GM12878 (cell line): Measurements from ENCODE around the gene PPIE. TPM values are rescaled to one million over a fixed set of nuclear protein-coding genes. Genes with fewer than 3 reads are reported as not detected.
"Not testable (repeated sequence)": the region's sequence is repeated elsewhere in the genome, so short reads cannot be mapped to it uniquely, and the experiment has no call there.

Source experiments
- ATAC-seq: fragments of 200-7000 bp; cut with Tn5 transposase; 3 replicates; pipeline ENCODE4 v1.9.1; 2020; ENCODE audit warnings: mild to moderate bottlenecking, moderate library complexity
- BruUV-seq: library from RNA; stranded (reverse); fragments of 400-500 nt; replicated peaks from 2 replicates; lab custom pipeline; 2021; lab: Mats Ljungman, UMichigan
- CTCF ChIA-PET: fragments of 300-600 bp; sonication (Branson Sonifier 250); formaldehyde crosslinking; extraction: SDS; loops from one replicate; lab custom pipeline; 2021; ENCODE audit warnings: inconsistent platforms; lab: Yijun Ruan, JAX
- POLR2A ChIA-PET: fragments of 350-600 bp; formaldehyde crosslinking; extraction: SDS; loops from one replicate; lab custom pipeline; 2021; ENCODE audit warnings: inconsistent platforms; lab: Charles Lee
- RAD21 ChIA-PET: fragments of 300-600 bp; sonication (Branson Sonifier 250); formaldehyde crosslinking; loops from one replicate; lab custom pipeline; 2023; ENCODE audit warnings: antibody characterized with exemption; ENCODE audit not compliant: unreplicated experiment; lab: Charles Lee
- SMC1A ChIA-PET: fragments of 300-600 bp; sonication (Branson Sonifier 250); formaldehyde crosslinking; loops from one replicate; lab custom pipeline; 2023; ENCODE audit not compliant: unreplicated experiment, uncharacterized antibody; lab: Charles Lee
- DNase-seq: peaks from one replicate; pipeline ENCODE4 v3.0.0-alpha.2; 2011; ENCODE audit warnings: low read depth, low spot score
- FAIRE-seq: peaks from 3 replicates; lab custom pipeline; 2011; peaks lifted over from hg19 to GRCh38; lab: Jason Lieb, UNC
- H2AFZ ChIP-seq: 2 replicates; pipeline ENCODE4 v1.6.0; 2011; ENCODE audit warnings: low read depth, low read length, control low read depth; ENCODE audit not compliant: control insufficient read depth
- H3K27ac ChIP-seq: 2 replicates; pipeline ENCODE4 v1.5.1; 2011; ENCODE audit warnings: control low read depth; ENCODE audit not compliant: control insufficient read depth, insufficient read depth
- H3K27me3 ChIP-seq, 2 experiments: replicated peaks in 1 of 2; 2 replicates each; pipeline versions ENCODE4 v1.6.0 to v1.6.1; 2011; ENCODE audit warnings: low read length in 1 of 2; ENCODE audit not compliant: control insufficient read depth in 2 of 2, insufficient read depth in 2 of 2
- H3K36me3 ChIP-seq, 2 experiments: 2 replicates each; pipeline ENCODE4 v1.5.1; 2011; ENCODE audit warnings: low read length in 1 of 2; ENCODE audit not compliant: control insufficient read depth in 2 of 2, insufficient read depth in 2 of 2
- H3K4me1 ChIP-seq: 2 replicates; pipeline ENCODE4 v1.6.1; 2011; ENCODE audit warnings: mild to moderate bottlenecking, low read length, moderate library complexity, mixed read lengths; ENCODE audit not compliant: control insufficient read depth, insufficient read depth
- H3K4me2 ChIP-seq: 2 replicates; pipeline ENCODE4 v1.6.0; 2011; ENCODE audit warnings: control low read depth; ENCODE audit not compliant: control insufficient read depth, insufficient read depth
- H3K4me3 ChIP-seq: fragments of 200-600 bp; sonication (generic); 2 replicates; pipeline ENCODE4 v1.5.1; 2016
- H3K79me2 ChIP-seq: 2 replicates; pipeline ENCODE4 v1.6.0; 2011; ENCODE audit warnings: low read length; ENCODE audit not compliant: control insufficient read depth, insufficient read depth
- H3K9ac ChIP-seq: 2 replicates; pipeline ENCODE4 v1.8.0; 2011; ENCODE audit warnings: low read length, control low read depth, mixed read lengths; ENCODE audit not compliant: control insufficient read depth, insufficient read depth
- H3K9me3 ChIP-seq: replicated peaks from 3 replicates; pipeline ENCODE4 v1.5.1; 2011; ENCODE audit warnings: mild to moderate bottlenecking, low read length; ENCODE audit not compliant: control insufficient read depth, insufficient read depth
- H4K20me1 ChIP-seq: 2 replicates; pipeline ENCODE4 v1.6.0; 2011; ENCODE audit not compliant: control insufficient read depth, insufficient read depth
- WGBS: methylation state at CpG from one replicate; pipeline ENCODE4 v1.1.6; 2016; ENCODE audit warnings: low lambda C conversion rate; ENCODE audit not compliant: insufficient replicate concordance, insufficient coverage; ENCODE audit errors: missing lambda C conversion rate; 5-methylcytosine and 5-hydroxymethylcytosine counted together
- in situ Hi-C: fragments of 300-500 bp; cut with MboI; formaldehyde crosslinking; loops from 9 replicates; pipeline ENCODE4 v1.14.3; 2018; ENCODE audit warnings: mixed read lengths
- intact Hi-C: fragments of 100-400 bp; cut with micrococcal nuclease; formaldehyde crosslinking; loops from one replicate; pipeline ENCODE4 v1.14.2; 2022; ENCODE audit not compliant: unreplicated experiment
- polyA plus RNA-seq, 11 experiments: library from polyadenylated mRNA; depleted of rRNA in 4 of 11; unstranded in 6 of 11; stranded (reverse) in 5 of 11; fragments of >200 nt; fragmentation: Nextera tagmentation in 4 of 11; fragmentation: Illumina TruSeq in 1 of 11; extraction: Ambion mirVana in 4 of 11; extraction: Trizol in 1 of 11; gene quantifications; 1 replicate in 1 of 11; 2 replicates in 10 of 11; pipeline versions ENCODE4 v1.2.1 to v1.2.3, GENCODE V29; 2011 to 2016; ENCODE audit warnings: inconsistent platforms in 2 of 11, missing spikeins in 2 of 11, low read depth in 1 of 11
- total RNA-seq, 4 experiments: library from RNA; depleted of rRNA in 3 of 4; stranded (reverse); fragments of >200 nt in 3 of 4; fragmentation: Illumina TruSeq in 1 of 4; extraction: Trizol in 1 of 4; gene quantifications; 2 replicates each; pipeline versions ENCODE4 v1.2.1 to v1.2.3, GENCODE V29; 2013 to 2021

Gene PPIE
- total and polyA plus RNA-seq, 10 of the 15 experiments (the other 5 are each of a cell fraction or from before 2014, with no cell fraction given) = 36.6 to 163 (median 70.1) TPM

DNA sequence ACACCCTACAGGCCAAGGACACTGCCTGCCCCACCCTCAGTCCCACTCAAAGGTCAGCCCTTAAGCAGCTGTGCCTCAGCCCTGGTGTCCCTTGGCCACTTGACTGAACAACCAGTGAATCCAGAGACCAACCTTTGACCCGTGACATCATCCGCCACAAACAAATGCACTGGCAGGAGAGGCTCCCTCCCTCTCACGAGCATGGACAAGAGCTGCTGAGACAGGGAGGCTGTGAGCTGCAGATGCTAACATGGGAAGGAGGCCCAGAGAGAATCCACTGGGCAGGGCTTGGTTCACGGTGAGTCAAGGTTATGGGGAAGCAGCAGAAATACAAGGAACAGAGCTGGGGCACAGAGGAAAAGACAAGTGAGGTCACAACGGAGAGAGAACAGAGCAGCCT, 27.8 kb downstream of the PPIE start:
- H3K4me1 ChIP-seq, intact Hi-C loops, H3K9ac ChIP-seq, H3K4me2 ChIP-seq, SMC1A ChIA-PET, ATAC-seq, H3K4me3 ChIP-seq, DNase-seq, BruUV-seq, H3K27me3 ChIP-seq, POLR2A ChIA-PET, H3K27ac ChIP-seq, CTCF ChIA-PET, H3K36me3 ChIP-seq, H3K79me2 ChIP-seq, FAIRE-seq, in situ Hi-C loops, H2AFZ ChIP-seq, H3K9me3 ChIP-seq, H4K20me1 ChIP-seq, RAD21 ChIA-PET: not testable (repeated sequence)
- 38% methylated on average over 1 of the region's 5 CpGs for WGBS

DNA sequence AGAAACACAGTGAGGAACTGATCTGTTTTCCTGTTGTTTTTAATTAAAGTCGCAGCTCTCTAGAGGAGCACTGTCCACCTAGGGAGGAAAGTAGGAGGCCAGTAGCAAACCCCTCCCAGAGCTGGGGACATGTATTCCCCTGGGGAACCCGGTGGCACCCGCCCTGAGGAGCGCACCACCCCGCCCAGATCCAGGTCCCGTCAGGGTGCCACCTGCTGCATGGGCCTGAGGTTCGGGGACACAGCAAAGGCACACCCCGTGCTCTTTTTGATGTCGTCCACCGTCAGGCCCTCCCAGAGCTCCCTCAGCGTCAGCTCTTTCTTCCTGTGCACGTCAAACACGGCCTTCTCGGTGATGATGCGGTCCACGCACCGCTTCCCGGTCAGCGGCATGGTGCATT, 30.8 kb downstream of the PPIE start:
- CTCF ChIA-PET, SMC1A ChIA-PET: not testable (repeated sequence)
- 85% methylated on average over 14 of the region's 19 CpGs for WGBS

More for the DNA sequence above, 30.8 kb downstream of the PPIE start:
- in situ Hi-C loops, H4K20me1 ChIP-seq, H3K79me2 ChIP-seq, H3K4me2 ChIP-seq, BruUV-seq, H3K9ac ChIP-seq, H3K4me3 ChIP-seq, POLR2A ChIA-PET, FAIRE-seq, RAD21 ChIA-PET, DNase-seq, H3K27me3 ChIP-seq, ATAC-seq, H3K27ac ChIP-seq, H3K36me3 ChIP-seq, intact Hi-C loops, H2AFZ ChIP-seq, H3K9me3 ChIP-seq, H3K4me1 ChIP-seq: not testable (repeated sequence)
